Ammon's horn (tissue), 1 donor: ENCODE data around the gene SLC24A1.
A peak's percentile ranks its signal among the peaks of the same experiment; 100 is the strongest.

ENCODE experiments used
- DNase-seq: peaks from one replicate; pipeline ENCODE4 v3.0.0-alpha.2; 2016; ENCODE audit warnings: low spot score

Gene SLC24A1

GRCh38 chr15:65618560-65619109 lies 3.1 kb upstream of the SLC24A1 start:
- no peak for DNase-seq

DNA sequence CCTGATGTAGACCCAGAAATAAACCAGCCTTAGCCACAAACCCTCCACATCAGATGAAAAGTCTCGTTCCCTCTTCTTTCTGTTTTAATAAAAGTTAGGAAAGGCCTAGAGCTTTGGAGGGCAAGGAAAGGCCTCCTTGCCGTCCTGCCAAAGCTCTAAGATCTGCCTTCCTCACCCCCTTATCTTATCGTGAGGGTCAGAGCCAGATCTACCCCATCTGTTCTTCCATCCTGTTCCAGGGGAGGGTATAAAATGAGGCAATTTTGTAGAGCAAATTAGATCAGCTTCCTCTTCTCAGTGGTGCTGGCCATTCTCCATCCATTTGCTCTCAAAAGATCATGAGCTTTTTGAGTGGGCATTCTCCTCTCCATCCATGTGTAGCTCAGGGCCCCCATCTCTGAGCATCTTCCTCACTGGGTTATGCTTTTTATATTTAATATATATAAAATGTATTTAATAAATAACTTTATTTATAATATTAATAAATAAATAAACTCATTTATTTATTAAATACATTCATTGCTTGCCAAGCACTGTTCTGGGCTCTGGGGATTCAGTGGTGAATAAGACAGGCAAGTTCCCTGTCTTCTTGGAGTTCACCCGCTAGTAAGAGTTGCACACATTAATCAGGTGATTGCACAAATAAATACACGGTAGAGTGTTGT lies 2.0 kb upstream of the SLC24A1 start:
- DNase-seq, result no peak

GRCh38 chr15:65620833-65621232 lies 905 bp upstream of the SLC24A1 start:
- no peak for DNase-seq

DNA sequence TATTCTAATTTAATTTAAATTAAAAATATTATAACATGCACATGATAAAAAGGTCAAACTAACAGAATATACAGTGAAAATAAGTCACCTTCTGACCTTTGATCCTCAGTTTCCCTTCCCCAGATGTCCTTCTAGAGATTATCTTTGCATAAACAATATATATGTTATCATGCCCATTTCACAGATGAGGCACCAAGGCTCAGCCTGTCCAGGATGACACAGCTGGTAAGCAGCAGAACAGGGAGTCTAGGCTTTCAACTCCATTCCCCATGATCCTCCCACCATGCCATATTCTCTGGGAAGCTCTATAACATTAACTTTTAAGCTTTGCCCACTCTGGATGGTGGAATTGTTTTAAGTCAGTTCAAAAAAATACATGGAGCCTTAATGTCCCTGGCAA lies 1.4 kb downstream of the SLC24A1 start:
- DNase-seq, result no peak

DNA sequence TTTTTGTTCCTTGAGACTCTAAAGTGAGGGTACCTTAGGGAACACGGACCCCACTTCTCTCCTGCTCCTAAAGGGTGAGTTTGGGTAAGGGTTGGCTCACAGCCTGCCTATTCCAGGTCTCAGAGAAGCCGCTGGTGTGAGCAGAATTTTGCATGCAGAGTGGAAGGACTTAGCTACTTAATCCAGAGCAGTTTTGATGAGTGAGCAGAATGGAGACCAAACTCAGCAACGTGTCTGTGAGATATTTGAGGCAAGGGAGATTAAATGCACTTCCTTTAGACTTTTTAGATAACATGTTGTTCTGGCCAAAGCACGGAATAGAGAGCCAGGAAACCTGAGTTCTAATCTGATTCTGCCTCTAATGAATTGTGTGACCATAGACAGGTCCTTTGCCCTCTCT lies 5.1 kb downstream of the SLC24A1 start:
- no peak for DNase-seq

- no peak for DNase-seq
Measured at GRCh38 chr15:65629548-65629947, 7.8 kb downstream of the SLC24A1 start.

- no peak for DNase-seq
Measured at GRCh38 chr15:65630760-65631159, 9.0 kb downstream of the SLC24A1 start.

- DNase-seq, result no peak
Measured at GRCh38 chr15:65631503-65631902, 9.8 kb downstream of the SLC24A1 start.

GRCh38 chr15:65632780-65633375 lies 11.1 kb downstream of the SLC24A1 start:
- no peak for DNase-seq

- DNase-seq, result no peak
Measured at GRCh38 chr15:65633752-65634151, 12.0 kb downstream of the SLC24A1 start.

GRCh38 chr15:65634356-65634755 lies 12.6 kb downstream of the SLC24A1 start:
- DNase-seq, result no peak

DNA sequence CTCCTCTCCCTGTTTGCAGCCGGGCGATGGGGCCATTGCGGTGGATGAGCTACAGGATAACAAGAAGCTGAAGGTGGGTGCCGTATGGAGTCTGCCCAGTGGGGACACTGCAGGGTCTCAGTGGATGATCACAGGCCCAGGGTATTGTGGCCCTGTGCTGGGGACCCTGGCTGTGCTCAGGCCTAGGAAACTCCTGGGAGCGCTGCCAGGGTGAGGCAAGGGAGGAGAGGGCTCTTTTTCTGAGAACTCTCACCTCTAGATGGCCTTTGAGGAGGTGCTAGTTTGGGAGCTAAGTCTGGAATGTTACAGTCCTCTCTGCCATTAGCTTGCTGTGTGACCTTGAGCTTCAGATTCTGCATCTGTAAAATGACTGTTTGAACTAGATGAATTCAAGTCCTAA lies 16.4 kb downstream of the SLC24A1 start:
- DNase-seq, result no peak

GRCh38 chr15:65638681-65639089 lies 16.9 kb downstream of the SLC24A1 start:
- DNase-seq, result peak; percentile 91

GRCh38 chr15:65639509-65639908 lies 17.8 kb downstream of the SLC24A1 start:
- DNase-seq, result no peak

GRCh38 chr15:65641768-65642475 lies 20.2 kb downstream of the SLC24A1 start:
- no peak for DNase-seq

DNA sequence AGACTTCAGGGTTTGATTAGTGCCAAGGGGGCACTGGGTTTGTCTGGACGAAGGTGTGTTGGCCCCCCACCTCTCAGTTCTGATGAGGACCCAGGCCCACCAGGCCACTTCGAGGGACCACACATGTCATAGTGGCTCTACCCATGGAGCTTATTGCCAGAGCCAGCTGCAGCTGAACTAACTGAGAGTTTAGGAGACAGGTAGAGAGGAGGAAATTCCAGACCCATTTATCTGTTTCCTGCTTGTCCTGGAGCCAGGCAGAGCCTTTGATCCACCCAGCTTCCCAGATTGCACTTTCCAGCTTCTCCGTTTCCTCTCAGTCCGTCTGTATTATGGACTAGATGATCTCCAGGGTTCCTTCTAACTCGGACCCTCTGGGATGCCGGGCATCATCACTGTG lies 20.9 kb downstream of the SLC24A1 start:
- no peak for DNase-seq

DNA sequence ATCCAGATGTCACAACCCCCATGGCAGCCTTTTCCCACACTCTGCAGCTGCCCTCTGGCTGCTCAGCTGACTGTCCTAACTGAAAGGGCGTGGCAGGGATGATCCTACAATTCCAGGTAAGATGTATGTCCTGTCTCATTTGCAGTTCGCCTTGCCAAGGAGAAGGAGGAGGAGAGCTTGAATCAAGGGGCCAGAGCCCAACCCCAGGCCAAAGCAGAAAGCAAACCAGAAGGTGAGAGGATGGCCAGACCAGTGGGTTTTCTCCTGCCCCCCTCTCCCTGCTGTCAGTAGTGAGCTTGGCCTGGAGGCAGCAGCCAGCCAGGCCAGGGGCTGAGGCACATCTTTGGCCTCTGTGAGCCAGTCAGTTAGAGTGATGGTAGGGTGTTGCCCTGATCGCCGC lies 22.5 kb downstream of the SLC24A1 start:
- DNase-seq, result no peak

DNA sequence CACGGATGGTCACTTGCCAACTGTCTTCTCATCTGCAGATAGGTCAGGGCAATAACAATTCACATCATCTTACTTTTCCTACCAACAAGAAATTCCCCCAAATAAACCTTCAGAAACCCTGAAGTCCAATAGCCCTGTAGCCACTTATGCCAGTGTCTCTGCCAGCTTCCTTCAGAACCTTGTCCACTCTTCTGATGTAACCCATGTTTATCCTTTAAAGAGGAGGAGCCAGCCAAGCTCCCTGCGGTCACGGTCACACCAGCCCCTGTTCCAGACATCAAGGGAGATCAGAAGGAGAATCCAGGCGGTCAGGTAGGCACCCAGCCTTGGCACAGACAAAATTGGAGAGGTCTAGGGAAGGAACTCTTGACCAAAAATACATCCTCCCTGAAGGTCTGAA lies 23.7 kb downstream of the SLC24A1 start:
- no peak for DNase-seq

DNA sequence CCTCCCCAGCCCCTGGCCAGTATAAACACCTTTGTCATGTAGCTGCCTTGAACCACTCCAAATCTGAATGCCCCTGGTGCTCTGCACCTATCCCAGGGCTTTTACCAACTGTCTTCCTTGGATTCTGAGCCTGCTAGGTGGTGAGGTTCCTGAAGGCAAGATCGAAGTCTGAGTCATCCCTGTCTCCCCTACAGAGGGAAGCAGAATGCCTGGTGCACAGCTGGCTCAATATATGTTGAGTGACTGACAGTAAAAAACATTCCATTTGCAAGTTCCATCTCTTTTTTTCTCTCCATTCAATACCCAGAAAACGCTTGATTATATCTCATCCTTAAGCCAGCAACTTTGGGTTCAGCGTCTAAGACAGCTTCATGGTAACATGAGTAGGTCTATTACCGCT lies 24.7 kb downstream of the SLC24A1 start:
- no peak for DNase-seq

- DNase-seq, result no peak
Measured at GRCh38 chr15:65650312-65651041, 28.7 kb downstream of the SLC24A1 start.

DNA sequence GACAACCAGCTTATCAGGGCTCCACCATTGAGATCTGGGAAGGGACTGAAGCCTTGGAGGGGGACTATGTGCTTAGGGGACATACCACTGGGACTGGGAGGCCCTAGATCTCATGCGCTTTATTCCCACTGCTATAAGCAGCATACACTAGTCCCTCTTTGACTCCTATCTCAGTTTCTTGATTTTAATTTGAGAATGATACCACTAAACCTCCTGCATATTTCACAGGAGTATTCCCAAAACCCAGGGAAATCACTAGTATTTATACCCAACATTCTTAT lies 29.2 kb downstream of the SLC24A1 start:
- no peak for DNase-seq

DNA sequence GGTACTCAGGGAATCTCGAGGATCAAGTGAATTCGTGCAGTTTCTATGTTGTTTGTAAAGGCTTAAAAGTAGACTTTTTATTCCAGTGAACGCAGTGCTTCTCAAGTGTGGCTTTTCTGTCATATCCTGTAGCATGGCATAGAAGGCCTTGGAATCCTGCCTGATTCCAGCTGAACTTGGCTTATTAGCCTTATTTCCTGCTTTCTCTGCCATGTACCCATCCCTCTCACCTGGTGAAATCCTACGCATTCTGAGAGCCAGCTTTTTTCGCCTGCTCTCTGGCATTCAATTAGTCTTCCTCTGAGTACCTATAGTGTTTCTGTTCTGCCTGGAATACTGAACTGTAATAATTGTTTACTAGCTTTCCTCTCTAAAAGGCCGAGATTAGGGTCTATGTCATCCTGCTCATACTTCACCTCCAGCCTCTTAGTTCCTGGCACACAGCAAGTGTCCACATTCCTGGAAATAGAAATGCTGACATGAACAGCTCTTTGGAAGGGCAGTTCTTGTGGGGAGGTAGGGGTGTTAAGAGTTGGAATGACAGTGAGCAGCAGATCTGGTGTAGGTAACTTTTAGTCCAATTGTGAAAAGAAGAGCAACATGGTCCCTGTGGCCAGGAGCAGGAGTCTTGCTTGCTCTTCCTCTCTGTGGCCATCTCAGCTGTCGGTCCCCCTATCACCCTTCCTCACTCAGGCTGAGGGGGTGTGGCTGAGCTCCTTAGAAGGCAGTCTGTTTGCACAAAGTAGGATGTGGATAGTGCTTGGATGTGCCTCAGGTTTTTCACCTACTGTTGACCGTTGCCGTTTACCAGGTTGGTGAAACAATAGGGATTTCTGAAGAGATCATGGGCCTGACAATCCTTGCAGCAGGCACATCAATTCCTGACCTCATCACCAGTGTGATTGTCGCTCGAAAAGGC lies 30.4 kb downstream of the SLC24A1 start:
- no peak for DNase-seq
